Upper lobe of left lung (tissue), 6 donors: Measurements from ENCODE around the gene ABLIM2. TPM values are rescaled to one million over a fixed set of nuclear protein-coding genes. Genes with fewer than 3 reads are reported as not detected.

Experiments
- ATAC-seq, 2 donors: fragments of 200-7000 bp; cut with Tn5 transposase; one replicate each; pipeline ENCODE4 v1.9.1; 2022; ENCODE audit warnings: mild to moderate bottlenecking in 2 of 2, moderate library complexity in 2 of 2; ENCODE audit not compliant: low FRiP score in 2 of 2
- DNase-seq, 2 donors: peaks; one replicate each; pipeline ENCODE4 v3.0.0-alpha.2; 2019 to 2020
- H3K27ac ChIP-seq, 4 donors: fragments of 200-600 bp; sonication (generic); one replicate each; pipeline ENCODE4 v1.5.1; 2016 to 2019
- H3K27me3 ChIP-seq, 4 donors: fragments of 200-600 bp; sonication (generic); one replicate each; pipeline ENCODE4 v1.5.1; 2017 to 2019
- H3K36me3 ChIP-seq, 4 donors: fragments of 200-600 bp; sonication (generic); one replicate each; pipeline ENCODE4 v1.5.1; 2016 to 2019
- H3K4me1 ChIP-seq, 4 donors: fragments of 200-600 bp; sonication (generic); one replicate each; pipeline ENCODE4 v1.5.1; 2018 to 2019
- H3K4me3 ChIP-seq, 4 donors: fragments of 200-600 bp; sonication (generic); one replicate each; pipeline ENCODE4 v1.5.1; 2017 to 2019; ENCODE audit warnings: mild to moderate bottlenecking in 2 of 4, moderate library complexity in 1 of 4
- H3K9me3 ChIP-seq, 4 donors: fragments of 200-600 bp; sonication (generic); one replicate each; pipeline ENCODE4 v1.5.1; 2018 to 2019
- CTCF ChIP-seq, 6 experiments: fragments of 450-650 bp in 4 of 6; fragments of 200-600 bp in 2 of 6; sonication (generic) in 2 of 6; IDR thresholded peaks; one replicate each; pipeline ENCODE4 v1.5.1; 2016 to 2019; ENCODE audit warnings: antibody characterized with exemption in 6 of 6
- EP300 ChIP-seq, 4 donors: sonication (generic); formaldehyde crosslinking; IDR thresholded peaks; one replicate each; pipeline ENCODE4 v1.5.1; 2017; ENCODE audit warnings: antibody characterized with exemption in 4 of 4, control low read depth in 2 of 4
- POLR2A ChIP-seq, 4 donors: fragments of 450-650 bp; IDR thresholded peaks; one replicate each; pipeline ENCODE4 v1.5.1; 2016 to 2017; ENCODE audit warnings: antibody characterized with exemption in 4 of 4, mild to moderate bottlenecking in 2 of 4
- POLR2AphosphoS5 ChIP-seq, 2 donors: sonication (generic); formaldehyde crosslinking; IDR thresholded peaks; one replicate each; pipeline ENCODE4 v1.5.1; 2017; ENCODE audit warnings: antibody characterized with exemption in 2 of 2
- WGBS, 2 donors: methylation state at CpG; one replicate each; pipeline ENCODE4 v1.1.5; 2017 to 2018; 5-methylcytosine and 5-hydroxymethylcytosine counted together
- total RNA-seq, 6 donors: library from RNA; depleted of rRNA in 4 of 6; stranded (reverse); fragments of >200 nt in 4 of 6; gene quantifications; one replicate each; pipeline versions ENCODE4 v1.1.0 to v1.2.1, GENCODE V29; 2016 to 2021
- donor health status: DM: no; HTN: no; CAD: no; lungs with moderate emphysema.
- donor health status: DM: no; HTN: yes; CAD: no; lungs with severe emphysema.

The ABLIM2 gene
- total RNA-seq, 6 donors from 2014 or later = 3.6 to 36.9 (median 8.1) TPM

GRCh38 chr4:8002525-8003309, 155.9 kb downstream of the ABLIM2 start:
- no peaks in the 10 kb centered on the region for H3K4me1 ChIP-seq
- WGBS, 2 donors = 77 to 83% methylated on average over 21 to 23 of the region's 23 CpGs
- no peak overlapping the region for H3K4me3 ChIP-seq
- H3K27ac ChIP-seq = no peak overlapping the region
- no peaks in the 10 kb centered on the region for H3K27me3 ChIP-seq
- no peaks in the 10 kb centered on the region for H3K9me3 ChIP-seq
- ATAC-seq (no peak), DNase-seq (peak in 1 of 2 donors; percentile 49)
- TF ChIP-seq POLR2AphosphoS5 (IDR thresholded peaks at IDR 0.05) = no peak
- TF ChIP-seq POLR2A (IDR thresholded peaks at IDR 0.05) = no peak
- no peak for TF ChIP-seq EP300 (IDR thresholded peaks at IDR 0.05)
- TF ChIP-seq CTCF (IDR thresholded peaks at IDR 0.05) = no peak
- H3K36me3 ChIP-seq = peaks cover 0 to 14% (median 3%) of the 10 kb centered on the region in 4 donors

GRCh38 chr4:8001564-8002355, 156.9 kb downstream of the ABLIM2 start:
- Histone ChIP-seq H3K4me3 (no peak overlapping the region), H3K4me1 (no peaks in the 10 kb centered on the region), H3K9me3 (no peaks in the 10 kb centered on the region), H3K27me3 (no peaks in the 10 kb centered on the region), H3K27ac (no peak overlapping the region), H3K36me3 (peaks cover 0 to 9% (median 3%) of the 10 kb centered on the region in 4 donors)
- WGBS, 2 donors = 79 to 81% methylated on average over 15 of the region's 15 CpGs
- DNase-seq = peak in 1 of 2 donors; percentile 41
- TF ChIP-seq EP300 (IDR thresholded peaks at IDR 0.05) (no peak), POLR2A (IDR thresholded peaks at IDR 0.05) (no peak), CTCF (IDR thresholded peaks at IDR 0.05) (no peak), POLR2AphosphoS5 (IDR thresholded peaks at IDR 0.05) (no peak)
- no peak for ATAC-seq

GRCh38 chr4:8000721-8001491, 157.7 kb downstream of the ABLIM2 start:
- WGBS, 2 donors = 86 to 88% methylated on average over 7 to 24 of the region's 25 CpGs
- TF ChIP-seq EP300 (IDR thresholded peaks at IDR 0.05) = no peak
- no peak for TF ChIP-seq CTCF (IDR thresholded peaks at IDR 0.05)
- no peak for TF ChIP-seq POLR2AphosphoS5 (IDR thresholded peaks at IDR 0.05)
- TF ChIP-seq POLR2A (IDR thresholded peaks at IDR 0.05) = no peak
- Histone ChIP-seq H3K4me3 (no peak overlapping the region), H3K36me3 (peaks cover 0 to 9% (median 3%) of the 10 kb centered on the region in 4 donors), H3K4me1 (no peaks in the 10 kb centered on the region), H3K27ac (no peak overlapping the region), H3K27me3 (no peaks in the 10 kb centered on the region), H3K9me3 (no peaks in the 10 kb centered on the region)
- peak in 1 of 2 donors; percentile 2 for ATAC-seq
- no peak for DNase-seq

- TF ChIP-seq POLR2A (IDR thresholded peaks at IDR 0.05) (no peak), CTCF (IDR thresholded peaks at IDR 0.05) (no peak), POLR2AphosphoS5 (IDR thresholded peaks at IDR 0.05) (no peak), EP300 (IDR thresholded peaks at IDR 0.05) (no peak)
- Histone ChIP-seq H3K9me3 (no peaks in the 10 kb centered on the region), H3K27ac (no peak overlapping the region), H3K27me3 (no peaks in the 10 kb centered on the region), H3K4me3 (no peak overlapping the region), H3K36me3 (peaks cover 0 to 6% (median 2%) of the 10 kb centered on the region in 4 donors), H3K4me1 (no peaks in the 10 kb centered on the region)
- ATAC-seq = no peak
- no peak for DNase-seq
- WGBS, 2 donors = 90 to 95% methylated on average over 6 to 8 of the region's 8 CpGs
Observed at GRCh38 chr4:8000247-8000646, 158.4 kb downstream of the ABLIM2 start.
